Upper lobe of left lung (tissue), 4 donors: ENCODE data around the gene RNASE7.

ENCODE experiments used
- CTCF ChIP-seq, 6 experiments: fragments of 450-650 bp in 4 of 6; fragments of 200-600 bp in 2 of 6; sonication (generic) in 2 of 6; IDR thresholded peaks; one replicate each; pipeline ENCODE4 v1.5.1; 2016 to 2019; ENCODE audit warnings: antibody characterized with exemption in 6 of 6
- EP300 ChIP-seq, 4 donors: sonication (generic); formaldehyde crosslinking; IDR thresholded peaks; one replicate each; pipeline ENCODE4 v1.5.1; 2017; ENCODE audit warnings: antibody characterized with exemption in 4 of 4, control low read depth in 2 of 4
- POLR2A ChIP-seq, 4 donors: fragments of 450-650 bp; IDR thresholded peaks; one replicate each; pipeline ENCODE4 v1.5.1; 2016 to 2017; ENCODE audit warnings: antibody characterized with exemption in 4 of 4, mild to moderate bottlenecking in 2 of 4
- POLR2AphosphoS5 ChIP-seq, 2 donors: sonication (generic); formaldehyde crosslinking; IDR thresholded peaks; one replicate each; pipeline ENCODE4 v1.5.1; 2017; ENCODE audit warnings: antibody characterized with exemption in 2 of 2

- TF ChIP-seq CTCF (IDR thresholded peaks at IDR 0.05) (no peak), EP300 (IDR thresholded peaks at IDR 0.05) (no peak), POLR2A (IDR thresholded peaks at IDR 0.05) (no peak), POLR2AphosphoS5 (IDR thresholded peaks at IDR 0.05) (no peak)
Measured at GRCh38 chr14:21066882-21067502, 24.8 kb downstream of the RNASE7 start.
